Thyroid gland (tissue), 4 donors: Measurements from ENCODE around the gene SGCA.

Source experiments
- POLR2A ChIP-seq, 2 donors: fragments of 450-650 bp; IDR thresholded peaks; one replicate each; pipeline ENCODE4 v1.6.1; 2017; ENCODE audit warnings: antibody characterized with exemption in 2 of 2, mild to moderate bottlenecking in 2 of 2, moderate library complexity in 1 of 2
- TF ChIP-seq, protein P1 (sequence below), 6 experiments: fragments of 200-600 bp in 3 of 6; fragments of 450-650 bp in 3 of 6; sonication (generic) in 3 of 6; IDR thresholded peaks; one replicate each; pipeline ENCODE4 v1.5.1; 2016 to 2019; ENCODE audit warnings: antibody characterized with exemption in 6 of 6, mild to moderate bottlenecking in 2 of 6, inconsistent platforms in 1 of 6, moderate library complexity in 1 of 6

DNA sequence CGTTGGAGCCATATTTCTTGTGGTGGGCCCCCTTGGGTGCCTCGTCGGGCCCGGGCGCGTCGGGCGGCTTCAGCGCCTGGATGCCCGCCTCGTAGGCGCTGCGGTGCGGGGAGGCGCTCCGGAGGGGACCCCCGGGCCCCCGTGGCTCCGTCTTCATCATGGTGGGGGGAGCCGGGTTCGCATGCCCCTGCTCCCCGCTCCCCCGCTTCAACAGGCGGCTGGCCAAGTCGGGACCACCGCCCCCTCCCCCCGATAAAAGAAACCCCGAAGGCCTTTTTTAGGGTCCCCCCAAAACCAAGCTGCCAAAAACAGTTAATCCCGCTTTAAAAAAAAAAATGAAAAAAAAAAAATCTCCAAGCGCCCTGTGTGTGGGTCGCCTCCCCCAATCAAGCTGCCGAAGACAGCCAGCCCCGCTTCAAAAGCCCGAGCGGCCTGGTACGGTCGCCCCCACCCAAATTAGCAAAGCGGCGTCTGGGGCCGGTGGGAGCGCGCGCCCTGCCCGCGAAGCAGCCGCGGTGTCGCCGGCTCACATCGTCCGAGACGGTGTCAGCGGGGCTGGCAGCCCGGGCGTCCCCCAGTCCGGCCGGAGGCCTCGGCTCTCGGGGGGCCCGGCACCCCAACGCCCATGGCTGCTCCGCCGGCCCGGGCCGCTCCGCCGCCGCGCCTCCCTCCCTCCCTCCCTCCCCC lies 15.3 kb upstream of the SGCA start, which contains the start of gene PPP1R9B:
- TF ChIP-seq, protein P1, sequence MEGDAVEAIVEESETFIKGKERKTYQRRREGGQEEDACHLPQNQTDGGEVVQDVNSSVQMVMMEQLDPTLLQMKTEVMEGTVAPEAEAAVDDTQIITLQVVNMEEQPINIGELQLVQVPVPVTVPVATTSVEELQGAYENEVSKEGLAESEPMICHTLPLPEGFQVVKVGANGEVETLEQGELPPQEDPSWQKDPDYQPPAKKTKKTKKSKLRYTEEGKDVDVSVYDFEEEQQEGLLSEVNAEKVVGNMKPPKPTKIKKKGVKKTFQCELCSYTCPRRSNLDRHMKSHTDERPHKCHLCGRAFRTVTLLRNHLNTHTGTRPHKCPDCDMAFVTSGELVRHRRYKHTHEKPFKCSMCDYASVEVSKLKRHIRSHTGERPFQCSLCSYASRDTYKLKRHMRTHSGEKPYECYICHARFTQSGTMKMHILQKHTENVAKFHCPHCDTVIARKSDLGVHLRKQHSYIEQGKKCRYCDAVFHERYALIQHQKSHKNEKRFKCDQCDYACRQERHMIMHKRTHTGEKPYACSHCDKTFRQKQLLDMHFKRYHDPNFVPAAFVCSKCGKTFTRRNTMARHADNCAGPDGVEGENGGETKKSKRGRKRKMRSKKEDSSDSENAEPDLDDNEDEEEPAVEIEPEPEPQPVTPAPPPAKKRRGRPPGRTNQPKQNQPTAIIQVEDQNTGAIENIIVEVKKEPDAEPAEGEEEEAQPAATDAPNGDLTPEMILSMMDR (IDR thresholded peaks at IDR 0.05): no peak
- TF ChIP-seq POLR2A (IDR thresholded peaks at IDR 0.05): no peak
